Measurements from ENCODE around the gene LRMDA. TPM values are rescaled to one million over a fixed set of nuclear protein-coding genes. Genes with fewer than 3 reads are reported as not detected.

LRMDA gene
- total and polyA plus RNA-seq, 4 donors, result 12.1 to 40.8 (median 21.6) TPM

DNA sequence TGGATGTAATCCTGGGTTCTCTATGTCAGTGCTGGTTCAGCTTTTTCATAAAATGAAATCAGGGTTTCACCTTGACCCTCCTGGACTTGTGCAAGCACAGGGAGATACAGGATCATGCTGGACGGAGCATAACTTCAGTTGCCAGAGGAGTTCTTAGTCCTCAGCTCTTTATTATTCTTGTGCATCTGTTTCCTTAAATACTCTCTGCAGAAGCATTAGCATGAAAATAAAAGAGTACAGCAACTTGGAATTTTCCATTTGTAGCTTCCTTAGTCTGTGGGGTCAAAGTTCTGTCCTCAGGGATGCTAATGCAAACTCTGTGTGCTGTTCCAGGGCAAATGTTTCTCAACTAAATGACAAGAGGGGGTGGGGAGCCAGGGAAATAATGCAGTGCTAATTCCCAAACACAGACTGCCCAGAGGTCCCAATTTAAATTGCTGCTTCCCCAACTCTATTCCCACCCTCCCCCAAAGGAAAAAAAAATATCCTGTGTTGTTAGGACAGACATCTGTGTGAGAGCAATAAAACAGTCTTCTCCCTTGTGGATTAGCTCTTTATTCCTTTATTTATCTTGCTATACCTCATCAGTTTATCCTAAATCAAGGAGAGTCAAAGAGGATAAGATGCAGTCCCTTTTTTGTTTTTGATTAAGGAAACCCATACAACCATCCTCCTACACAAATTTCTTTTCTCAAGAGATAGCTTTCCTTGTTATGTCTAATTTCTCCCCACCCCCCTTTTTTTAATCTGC lies 905.0 kb downstream of the LRMDA start:
- WGBS, 2 donors, result 69 to 96% methylated on average over 1 of the region's 1 CpG
- ATAC-seq (ENCODE audit: insufficient read depth, low FRiP score), result no peak
- TF ChIP-seq, protein P1, sequence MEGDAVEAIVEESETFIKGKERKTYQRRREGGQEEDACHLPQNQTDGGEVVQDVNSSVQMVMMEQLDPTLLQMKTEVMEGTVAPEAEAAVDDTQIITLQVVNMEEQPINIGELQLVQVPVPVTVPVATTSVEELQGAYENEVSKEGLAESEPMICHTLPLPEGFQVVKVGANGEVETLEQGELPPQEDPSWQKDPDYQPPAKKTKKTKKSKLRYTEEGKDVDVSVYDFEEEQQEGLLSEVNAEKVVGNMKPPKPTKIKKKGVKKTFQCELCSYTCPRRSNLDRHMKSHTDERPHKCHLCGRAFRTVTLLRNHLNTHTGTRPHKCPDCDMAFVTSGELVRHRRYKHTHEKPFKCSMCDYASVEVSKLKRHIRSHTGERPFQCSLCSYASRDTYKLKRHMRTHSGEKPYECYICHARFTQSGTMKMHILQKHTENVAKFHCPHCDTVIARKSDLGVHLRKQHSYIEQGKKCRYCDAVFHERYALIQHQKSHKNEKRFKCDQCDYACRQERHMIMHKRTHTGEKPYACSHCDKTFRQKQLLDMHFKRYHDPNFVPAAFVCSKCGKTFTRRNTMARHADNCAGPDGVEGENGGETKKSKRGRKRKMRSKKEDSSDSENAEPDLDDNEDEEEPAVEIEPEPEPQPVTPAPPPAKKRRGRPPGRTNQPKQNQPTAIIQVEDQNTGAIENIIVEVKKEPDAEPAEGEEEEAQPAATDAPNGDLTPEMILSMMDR (IDR thresholded peaks at IDR 0.05; ENCODE audit: control extremely low read depth, extremely low read depth), result no peak

DNA sequence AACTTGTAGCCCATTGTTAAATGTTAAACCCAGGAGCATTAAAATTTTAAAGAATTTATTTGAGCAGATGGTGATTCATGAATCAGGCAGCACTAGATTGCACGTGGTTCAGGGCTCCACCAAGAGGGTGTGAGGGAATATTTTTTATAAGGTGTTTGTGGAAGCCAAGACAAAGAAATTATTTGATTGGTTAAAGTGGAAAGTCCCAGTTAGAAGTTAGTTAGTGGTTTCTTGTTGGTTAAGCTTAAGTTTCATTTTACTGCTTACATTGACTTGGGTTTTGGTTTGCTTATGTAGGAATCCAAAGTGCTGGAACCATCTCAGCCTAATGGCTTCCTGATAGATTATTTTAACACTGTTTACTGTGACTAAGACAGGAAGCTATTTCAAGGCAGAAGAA lies 906.2 kb downstream of the LRMDA start:
- 58 to 91% methylated on average over 1 of the region's 1 CpG for WGBS, 2 donors
- Histone ChIP-seq H3K36me3 (ENCODE audit: control insufficient read depth in 4 of 4, insufficient read depth in 4 of 4, low read length in 4 of 4) (no peaks in the 10 kb centered on the region), H3K9me3 (ENCODE audit: control insufficient read depth in 4 of 4, insufficient read depth in 3 of 4, low read length in 3 of 4) (peaks cover 0 to 3% (median 0%) of the 10 kb centered on the region in 4 donors), H3K4me3 (no peak overlapping the region), H3K27me3 (ENCODE audit: control insufficient read depth in 3 of 3, insufficient read depth in 3 of 3, low read length in 2 of 3) (no peaks in the 10 kb centered on the region), H3K27ac (ENCODE audit: low read depth in 1 of 2, low read length in 1 of 2) (no peak overlapping the region), H3K9ac (ENCODE audit: insufficient read depth in 1 of 2, low read length in 2 of 2) (no peak overlapping the region), H3K4me1 (ENCODE audit: control insufficient read depth in 5 of 5, insufficient read depth in 5 of 5, low read length in 5 of 5) (peaks cover 0 to 5% (median 0%) of the 10 kb centered on the region in 5 donors)
- no peak for DNase-seq
- ATAC-seq (ENCODE audit: insufficient read depth, low FRiP score), result no peak
- TF ChIP-seq, protein P1 (IDR thresholded peaks at IDR 0.05; ENCODE audit: control extremely low read depth, extremely low read depth), result no peak

More for the DNA sequence above, 905.0 kb downstream of the LRMDA start:
- peaks cover 0 to 14% (median 0%) of the 10 kb centered on the region in 5 donors for H3K4me1 ChIP-seq (ENCODE audit: control insufficient read depth in 5 of 5, insufficient read depth in 5 of 5, low read length in 5 of 5)
- H3K9me3 ChIP-seq (ENCODE audit: control insufficient read depth in 4 of 4, insufficient read depth in 3 of 4, low read length in 3 of 4), result no peaks in the 10 kb centered on the region
- H3K4me3 ChIP-seq, result no peak overlapping the region
- no peaks in the 10 kb centered on the region for H3K36me3 ChIP-seq (ENCODE audit: control insufficient read depth in 4 of 4, insufficient read depth in 4 of 4, low read length in 4 of 4)
- H3K27me3 ChIP-seq (ENCODE audit: control insufficient read depth in 3 of 3, insufficient read depth in 3 of 3, low read length in 2 of 3), result no peaks in the 10 kb centered on the region
- H3K9ac ChIP-seq (ENCODE audit: insufficient read depth in 1 of 2, low read length in 2 of 2), result no peak overlapping the region
- peak overlapping the region in 1 of 2 donors; percentile 33 for H3K27ac ChIP-seq (ENCODE audit: low read depth in 1 of 2, low read length in 1 of 2)
- DNase-seq, result peak in 2 of 3 donors; percentile 19 to 59

DNA sequence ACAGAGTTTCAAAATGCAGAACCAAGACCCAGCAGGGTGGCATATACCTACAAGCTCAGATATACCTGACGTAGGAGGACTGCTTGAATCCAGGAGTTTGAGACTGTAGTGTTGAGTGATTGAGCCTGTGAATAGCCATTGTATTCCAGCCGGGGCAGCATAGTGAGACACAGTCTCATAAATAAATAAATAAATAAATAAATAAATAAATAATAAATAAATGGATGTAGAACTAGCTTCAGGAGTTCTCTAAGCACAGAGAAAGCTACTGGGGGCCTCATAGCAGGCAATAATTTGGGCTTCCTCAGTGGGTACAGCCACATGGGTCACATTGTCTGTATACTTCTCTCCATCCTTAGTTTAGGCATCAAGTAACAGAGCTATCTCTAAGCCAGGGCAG lies 906.8 kb downstream of the LRMDA start:
- TF ChIP-seq, protein P1 (IDR thresholded peaks at IDR 0.05; ENCODE audit: control extremely low read depth, extremely low read depth), result no peak
- Histone ChIP-seq H3K9ac (ENCODE audit: insufficient read depth in 1 of 2, low read length in 2 of 2) (no peak overlapping the region), H3K36me3 (ENCODE audit: control insufficient read depth in 4 of 4, insufficient read depth in 4 of 4, low read length in 4 of 4) (no peaks in the 10 kb centered on the region), H3K4me1 (ENCODE audit: control insufficient read depth in 5 of 5, insufficient read depth in 5 of 5, low read length in 5 of 5) (peaks cover 0 to 5% (median 0%) of the 10 kb centered on the region in 5 donors), H3K27ac (ENCODE audit: low read depth in 1 of 2, low read length in 1 of 2) (no peak overlapping the region), H3K27me3 (ENCODE audit: control insufficient read depth in 3 of 3, insufficient read depth in 3 of 3, low read length in 2 of 3) (no peaks in the 10 kb centered on the region), H3K4me3 (no peak overlapping the region), H3K9me3 (ENCODE audit: control insufficient read depth in 4 of 4, insufficient read depth in 3 of 4, low read length in 3 of 4) (peaks cover 0 to 3% (median 0%) of the 10 kb centered on the region in 4 donors)
- DNase-seq (no peak), ATAC-seq (ENCODE audit: insufficient read depth, low FRiP score) (no peak)
- WGBS, 2 donors, result 93% methylated on average over 2 of the region's 2 CpGs

Data from lung (tissue), 12 donors.